GM13977 (cell line): ENCODE data around the gene ARSG.
"Not testable (repeated sequence)": the region's sequence is repeated elsewhere in the genome, so short reads cannot be mapped to it uniquely, and the experiment has no call there.

Experiments used
- DNase-seq: peaks from one replicate; pipeline ENCODE4 v3.0.0; 2012; ENCODE audit warnings: low spot score
- CTCF ChIP-seq: IDR thresholded peaks from 2 replicates; pipeline ENCODE4 v1.5.1; 2012; ENCODE audit warnings: mild to moderate bottlenecking, control low read depth; ENCODE audit not compliant: insufficient read depth; ENCODE audit errors: extremely low read depth, missing control alignments
- in situ Hi-C: fragments of 300-500 bp; cut with MboI; formaldehyde crosslinking; loops from one replicate; pipeline ENCODE4 v1.12.0; 2022; ENCODE audit warnings: low sequenced_read_pairs, low pct_unique_long_range_greater_than_20kb, mixed read lengths, inconsistent platforms; ENCODE audit not compliant: unreplicated experiment

Gene ARSG

GRCh38 chr17:68305142-68305541, 13.8 kb downstream of the ARSG start:
- no peak for DNase-seq
- in situ Hi-C loops = no loop called here
- TF ChIP-seq CTCF = no peak

DNA sequence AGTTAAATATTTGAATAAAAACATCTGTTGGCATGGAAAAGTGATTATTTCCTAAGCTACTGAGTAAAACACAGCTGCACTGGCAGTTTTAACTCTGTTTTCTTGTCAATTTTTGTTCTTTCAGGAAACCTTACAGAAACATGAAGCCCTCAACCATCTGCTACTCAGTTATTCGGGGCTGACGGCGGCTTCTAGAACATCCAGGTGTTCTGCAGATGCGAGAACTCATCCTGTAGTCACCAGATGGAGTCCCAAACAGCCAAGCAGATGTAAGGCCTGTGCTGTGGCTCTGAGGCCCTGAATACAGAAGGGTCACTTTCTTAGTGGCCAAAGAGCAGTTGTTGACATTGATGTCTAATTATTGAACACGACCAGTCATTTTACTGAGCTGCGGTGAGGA, 15.5 kb downstream of the ARSG start:
- no peak for TF ChIP-seq CTCF
- in situ Hi-C loops = no loop called here
- DNase-seq = no peak

GRCh38 chr17:68307443-68307842, 16.1 kb downstream of the ARSG start:
- TF ChIP-seq CTCF = no peak
- DNase-seq = no peak
- in situ Hi-C loops = no loop called here

DNA sequence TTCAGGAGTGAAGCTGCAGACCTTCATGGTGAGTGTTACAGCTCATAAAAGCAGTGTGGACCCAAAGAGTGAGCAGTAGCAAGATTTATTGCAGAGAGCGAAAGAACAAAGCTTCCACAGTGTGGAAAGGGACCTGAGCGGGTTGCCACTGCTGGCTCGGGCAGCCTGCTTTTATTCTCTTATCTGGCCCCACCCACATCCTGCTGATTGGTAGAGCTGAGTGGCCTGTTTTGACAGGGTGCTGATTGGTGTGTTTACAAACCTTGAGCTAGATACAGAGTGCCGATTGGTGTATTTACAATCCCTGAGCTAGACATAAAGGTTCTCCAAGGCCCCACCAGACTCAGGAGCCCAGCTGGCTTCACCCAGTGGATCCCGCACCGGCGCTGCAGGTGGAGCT, 17.2 kb downstream of the ARSG start:
- in situ Hi-C loops, DNase-seq: not testable (repeated sequence)

GRCh38 chr17:68309066-68309670, 17.9 kb downstream of the ARSG start:
- in situ Hi-C loops, DNase-seq: not testable (repeated sequence)

GRCh38 chr17:68310152-68310551, 18.9 kb downstream of the ARSG start:
- DNase-seq = no peak
- TF ChIP-seq CTCF = no peak
- in situ Hi-C loops = no loop called here

DNA sequence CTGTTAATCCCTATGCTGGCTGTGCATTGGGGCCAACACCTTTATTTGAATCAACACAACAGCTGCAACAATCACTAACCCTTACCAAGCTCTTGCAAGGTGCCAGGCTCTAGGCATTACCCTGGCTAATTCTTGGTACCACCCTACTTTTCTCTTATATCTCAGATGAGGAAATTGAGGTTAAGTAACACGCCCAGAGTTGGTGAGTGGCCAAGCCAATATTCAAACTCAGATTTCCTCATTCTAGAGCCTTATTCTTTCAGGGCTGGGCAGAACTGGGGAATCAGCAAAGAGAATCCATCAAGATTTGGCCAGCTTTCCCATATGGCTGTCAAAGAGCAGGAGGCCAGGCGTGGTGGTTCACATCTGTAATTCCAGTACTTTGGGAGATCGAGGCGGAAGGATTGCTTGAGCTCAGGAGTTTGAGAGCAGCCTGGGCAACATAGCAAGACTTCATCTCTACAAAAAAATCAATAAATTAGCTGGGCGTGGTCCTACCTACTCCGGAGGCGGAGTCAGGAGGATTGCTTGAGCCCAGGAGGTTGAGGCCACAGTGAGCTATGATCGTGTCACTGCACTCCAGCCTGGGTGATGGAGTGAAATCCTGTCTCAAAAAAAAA, 23.7 kb downstream of the ARSG start:
- in situ Hi-C loops = no loop called here
- TF ChIP-seq CTCF = no peak
- no peak for DNase-seq

DNA sequence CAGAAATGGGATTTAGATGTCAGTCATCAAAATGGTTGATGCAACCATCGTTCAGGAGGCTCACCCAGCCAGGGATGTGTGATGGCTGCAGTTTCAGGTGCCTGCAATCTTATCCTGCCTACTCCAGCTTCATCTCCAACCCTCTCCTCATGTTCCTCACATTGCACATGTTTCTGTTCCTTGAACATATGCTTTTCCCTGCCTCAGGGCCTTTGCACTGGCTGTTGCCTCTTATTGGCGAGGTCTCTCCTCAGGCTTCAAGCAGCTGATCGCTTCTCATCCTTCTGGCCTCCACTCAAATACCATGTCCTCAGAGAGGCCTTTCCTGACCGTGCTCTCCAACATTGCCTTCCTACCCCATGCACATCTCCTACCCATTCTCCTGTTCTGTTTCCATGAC, 24.6 kb downstream of the ARSG start:
- in situ Hi-C loops = no loop called here
- no peak for DNase-seq
- TF ChIP-seq CTCF = no peak
